SKM-1 treated with dmso at 0.1 percent for 144 hours (cell line): ENCODE measurements around the gene DNAJC12.
"Not testable (repeated sequence)": the region's sequence is repeated elsewhere in the genome, so short reads cannot be mapped to it uniquely, and the experiment has no call there.

Experiments
- DNase-seq: peaks from one replicate; lab custom pipeline; 2025; ENCODE audit not compliant: unreplicated experiment; lab: John Stamatoyannopoulos, UW

Gene DNAJC12

DNA sequence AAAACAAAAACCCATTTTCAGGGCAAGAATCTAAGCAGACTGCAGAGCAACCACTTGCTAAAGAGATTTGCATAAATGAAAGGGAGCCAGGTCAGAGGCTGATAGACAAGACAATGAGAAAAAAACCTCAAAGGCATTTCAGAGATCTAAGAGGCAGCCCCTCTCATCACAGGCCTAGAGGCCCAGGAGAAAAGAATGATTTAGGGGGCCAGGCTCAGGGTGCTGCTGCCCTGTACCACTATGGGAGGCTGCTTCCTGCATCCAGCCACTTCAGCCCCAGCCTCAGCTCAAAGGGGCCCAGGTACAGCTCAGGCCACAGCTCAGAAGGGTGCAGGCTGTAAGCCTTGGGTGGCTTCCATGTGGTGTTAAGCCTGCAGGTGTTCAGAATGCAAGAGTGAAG lies 3.7 kb upstream of the DNAJC12 start:
- DNase-seq, result no peak

DNA sequence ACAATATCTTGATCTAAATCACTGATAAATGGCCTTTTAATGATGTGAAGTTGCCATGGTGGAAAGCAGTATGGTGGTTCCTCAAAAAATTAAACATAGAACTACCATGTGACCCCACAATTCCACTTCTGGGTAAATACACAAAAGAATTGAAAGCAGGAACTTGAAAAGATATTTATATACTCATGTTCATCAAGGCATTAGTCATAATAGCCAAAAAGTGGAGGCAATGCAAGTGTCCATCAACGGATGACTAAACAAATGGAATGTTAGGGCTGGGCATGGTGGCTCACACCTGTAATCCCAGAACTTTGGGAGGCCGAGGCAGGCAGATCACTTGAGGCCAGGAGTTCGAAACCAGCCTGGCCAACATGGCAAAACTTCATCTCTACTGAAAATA lies 2.0 kb upstream of the DNAJC12 start:
- DNase-seq, result no peak

DNA sequence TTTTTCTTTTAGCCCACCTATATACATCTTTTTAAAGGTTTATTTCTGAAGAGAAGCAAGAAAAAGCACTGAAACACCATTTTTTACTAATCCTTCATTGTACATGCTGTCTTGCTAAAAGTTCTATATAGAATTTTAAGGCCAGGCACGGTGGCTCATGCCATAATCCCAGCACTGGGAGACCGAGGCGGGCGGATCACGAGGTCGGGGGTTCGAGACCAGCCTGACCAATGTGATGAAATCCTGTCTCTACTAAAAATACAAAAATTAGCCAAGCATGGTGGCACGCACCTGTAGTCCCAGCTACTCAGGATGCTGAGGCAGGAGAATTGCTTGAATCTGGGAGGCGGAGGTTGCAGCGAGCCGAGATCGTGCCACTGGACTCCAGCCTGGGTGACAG lies 1.5 kb upstream of the DNAJC12 start:
- not testable (repeated sequence) for DNase-seq

DNA sequence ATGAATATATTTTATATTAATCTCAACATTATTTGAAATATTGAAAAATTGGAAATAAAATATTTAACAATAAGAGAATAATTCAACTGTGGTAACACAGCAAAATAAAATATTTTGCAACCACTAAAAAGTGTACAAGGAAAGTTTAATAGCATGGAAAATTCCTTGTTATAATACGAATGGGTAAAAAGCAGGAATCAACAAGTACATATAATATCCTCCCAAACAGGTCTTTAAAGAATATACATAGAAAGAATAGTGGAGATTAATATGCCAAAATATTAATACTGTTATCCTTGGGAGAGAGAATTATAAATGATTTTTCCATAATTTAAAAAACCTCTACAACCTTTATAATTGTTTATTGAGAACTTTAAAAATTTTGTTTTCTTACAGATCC lies 1.0 kb downstream of the DNAJC12 start:
- no peak for DNase-seq

DNA sequence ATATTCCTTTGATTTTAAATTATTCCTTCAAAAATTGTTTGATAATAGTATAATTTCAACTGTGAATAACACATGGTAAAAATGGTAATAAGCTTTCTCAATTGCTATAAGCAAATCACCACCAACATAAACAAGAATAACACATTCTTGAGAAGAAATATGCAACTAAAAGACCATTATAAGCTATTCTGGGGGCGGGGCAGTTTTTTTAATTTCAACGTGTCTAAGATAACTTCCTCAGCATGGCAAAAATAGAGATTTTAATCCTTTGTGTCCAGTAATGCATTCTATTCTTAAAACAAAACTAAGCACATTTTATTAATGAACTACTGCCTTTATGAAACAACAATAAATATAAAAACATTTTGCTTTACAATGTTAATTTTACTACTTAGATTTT lies 1.5 kb downstream of the DNAJC12 start:
- DNase-seq, result no peak

DNA sequence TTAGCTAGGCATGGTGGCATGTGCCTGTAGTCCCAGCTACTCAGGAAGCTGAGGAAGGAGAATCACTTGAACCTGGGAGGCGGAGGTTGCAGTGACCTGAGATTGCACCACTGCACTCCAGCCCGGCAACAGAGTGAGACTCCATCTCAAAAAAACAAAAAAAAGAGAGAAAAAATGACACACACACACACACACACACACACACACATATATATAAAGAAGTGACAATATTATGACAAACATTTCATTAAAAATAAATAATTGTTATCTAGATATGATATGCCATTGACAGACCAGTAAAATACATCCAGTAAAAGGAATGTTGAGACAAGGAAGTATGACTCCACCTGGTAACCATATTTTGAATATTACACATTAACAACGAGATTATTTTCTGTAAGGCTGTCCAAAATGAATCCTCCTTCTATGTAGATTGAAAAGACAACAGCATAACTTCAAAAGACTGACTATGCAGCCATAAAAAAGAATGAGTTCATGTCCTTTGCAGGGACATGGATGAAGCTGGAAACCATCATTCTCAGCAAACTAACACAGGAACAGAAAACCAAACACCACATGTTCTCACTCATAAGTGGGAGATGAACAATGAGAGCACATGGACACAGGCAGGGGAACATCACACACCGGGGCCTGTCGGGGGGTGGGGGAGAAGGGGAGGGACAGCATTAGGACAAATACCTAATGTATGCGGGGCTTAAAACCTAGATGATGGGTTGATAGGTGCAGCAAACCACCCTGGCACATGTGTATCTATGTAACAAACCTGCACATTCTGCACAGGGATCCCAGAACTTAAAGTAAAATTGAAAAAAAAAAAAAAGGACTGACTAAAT lies 2.2 kb downstream of the DNAJC12 start:
- DNase-seq, result not testable (repeated sequence)

DNA sequence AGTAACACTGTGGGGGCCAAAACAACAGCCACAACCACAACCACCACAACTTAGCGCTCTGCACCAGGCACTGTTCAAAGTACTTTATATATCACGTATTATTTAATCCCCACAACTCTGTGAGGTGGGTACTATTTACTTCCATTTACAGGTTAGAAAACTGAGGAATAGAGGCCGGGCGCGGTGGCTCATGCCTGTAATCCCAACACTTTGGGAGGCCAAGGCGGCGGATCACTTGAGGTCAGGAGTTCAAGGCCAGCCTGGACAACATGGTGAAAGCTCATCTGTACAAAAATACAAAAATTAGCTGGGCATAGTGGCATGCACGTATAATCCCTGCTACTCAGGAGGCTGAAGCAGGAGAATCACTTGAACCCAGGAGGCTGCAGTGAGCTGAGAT lies 3.6 kb downstream of the DNAJC12 start:
- DNase-seq, result no peak

DNA sequence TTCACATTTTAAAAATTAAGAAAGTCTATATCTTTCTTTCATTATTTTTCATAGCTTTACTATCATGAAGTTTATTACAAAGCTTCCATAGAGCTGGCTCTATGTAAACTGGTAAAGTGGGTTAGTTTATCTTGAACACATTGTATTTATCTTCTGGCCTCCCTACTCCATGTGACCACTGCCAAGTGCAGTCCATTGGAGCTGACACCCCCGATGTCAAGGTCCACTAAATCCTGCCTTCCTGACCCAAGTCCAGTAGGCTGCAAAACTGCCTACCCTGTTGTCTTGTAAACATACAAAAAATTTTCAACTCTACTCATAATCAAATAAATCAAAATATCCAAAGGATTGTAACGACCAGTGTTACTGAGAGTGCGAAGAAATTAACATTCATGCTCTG lies 10.2 kb downstream of the DNAJC12 start:
- no peak for DNase-seq

DNA sequence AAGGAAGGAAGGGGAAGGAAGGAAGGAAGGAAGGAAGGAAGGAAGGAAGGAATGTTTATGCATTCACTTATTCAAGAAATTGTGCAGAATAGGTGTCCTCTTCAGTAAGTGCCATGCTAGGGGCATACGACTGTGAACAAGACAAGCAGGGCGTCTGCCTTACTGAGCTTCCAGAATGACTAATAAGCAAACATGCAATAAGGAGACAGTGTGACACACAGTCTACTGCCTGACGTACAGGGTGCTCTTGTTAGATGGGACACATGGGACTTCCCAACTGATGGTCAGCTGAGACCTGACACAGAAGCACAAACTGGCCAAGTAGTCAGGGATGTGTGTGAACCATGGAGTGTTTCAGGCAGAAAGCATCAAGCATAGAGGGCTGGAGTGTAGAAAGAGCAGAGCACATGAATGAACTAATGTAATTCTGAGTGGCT lies 18.2 kb downstream of the DNAJC12 start:
- peak; percentile 63 for DNase-seq

DNA sequence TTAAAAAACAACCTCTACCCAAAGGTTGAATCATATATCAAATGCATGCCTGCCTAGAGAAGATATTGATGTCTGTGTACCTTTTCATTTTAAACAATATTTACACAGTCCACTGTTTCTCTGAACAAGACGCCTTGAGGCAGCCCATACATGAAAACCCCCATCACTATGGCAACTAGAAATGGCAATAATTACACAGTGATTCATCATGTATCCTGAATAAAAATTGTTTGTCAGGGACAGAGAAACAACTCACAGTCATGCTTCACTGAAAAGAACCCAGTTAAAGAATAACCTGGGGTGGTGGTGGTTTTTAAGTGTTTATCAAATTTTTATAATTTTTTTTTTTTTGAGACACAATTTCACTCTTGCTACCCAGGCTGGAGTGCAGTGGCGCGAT lies 19.7 kb downstream of the DNAJC12 start:
- DNase-seq, result no peak

DNA sequence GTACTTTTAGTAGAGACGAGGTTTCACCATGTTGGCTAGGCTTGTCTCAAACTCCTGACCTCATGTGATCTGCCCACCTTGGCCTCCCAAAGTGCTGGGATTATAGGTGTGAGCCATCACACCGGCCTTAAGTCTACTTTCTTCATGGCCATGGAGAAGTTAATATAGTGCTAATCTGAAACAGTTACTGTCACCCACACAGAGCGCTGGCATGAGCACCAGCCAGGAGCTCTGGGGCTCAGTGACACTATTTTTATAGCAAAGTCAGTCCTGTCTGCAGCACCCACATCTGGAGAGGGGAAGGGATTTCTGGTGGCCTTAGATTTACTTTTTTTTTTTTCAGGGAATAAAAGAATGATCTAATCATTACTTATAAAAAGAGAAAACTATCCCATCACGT lies 21.3 kb downstream of the DNAJC12 start:
- DNase-seq, result no peak

DNA sequence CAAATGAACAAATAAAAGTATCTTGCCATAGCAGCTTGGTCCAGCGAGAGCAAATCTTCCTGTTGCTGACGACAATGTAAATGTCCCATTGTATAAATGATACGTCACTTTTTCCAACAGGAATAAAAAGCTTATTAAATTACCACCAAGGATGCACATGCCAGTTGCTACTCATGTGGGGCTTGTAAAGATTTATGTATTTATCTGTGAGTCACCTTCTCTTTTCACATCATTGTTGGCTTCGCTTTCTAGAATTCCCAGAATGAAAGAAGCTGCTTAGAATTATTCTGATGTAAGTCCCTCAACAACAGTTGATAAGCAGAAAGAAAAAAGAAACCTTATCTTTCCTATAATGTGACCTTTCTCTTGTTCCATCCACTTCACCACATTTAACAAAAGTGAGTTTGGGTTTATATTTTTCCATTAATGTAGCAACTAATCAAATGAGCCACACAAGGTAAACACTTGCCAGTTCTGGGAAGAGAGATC lies 22.4 kb downstream of the DNAJC12 start:
- no peak for DNase-seq

DNA sequence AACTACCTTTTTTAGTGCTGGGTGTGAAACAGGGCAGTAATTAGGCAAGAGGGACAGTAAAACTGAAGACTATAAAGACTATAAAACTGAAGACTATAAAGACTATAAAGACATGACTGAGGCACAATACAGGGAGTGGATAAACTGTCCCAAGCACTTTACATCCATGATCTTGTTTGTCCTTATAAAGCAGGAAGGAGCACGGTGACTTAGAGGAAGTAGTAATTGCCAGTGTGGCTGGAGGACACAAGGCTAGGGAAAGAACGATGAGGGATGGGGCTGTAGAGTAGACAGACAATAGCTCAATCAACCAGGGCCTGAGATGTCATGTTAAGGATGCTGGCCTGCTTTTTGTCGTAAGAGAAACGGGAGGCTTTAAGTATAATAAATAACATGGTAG lies 26.0 kb downstream of the DNAJC12 start:
- no peak for DNase-seq

DNA sequence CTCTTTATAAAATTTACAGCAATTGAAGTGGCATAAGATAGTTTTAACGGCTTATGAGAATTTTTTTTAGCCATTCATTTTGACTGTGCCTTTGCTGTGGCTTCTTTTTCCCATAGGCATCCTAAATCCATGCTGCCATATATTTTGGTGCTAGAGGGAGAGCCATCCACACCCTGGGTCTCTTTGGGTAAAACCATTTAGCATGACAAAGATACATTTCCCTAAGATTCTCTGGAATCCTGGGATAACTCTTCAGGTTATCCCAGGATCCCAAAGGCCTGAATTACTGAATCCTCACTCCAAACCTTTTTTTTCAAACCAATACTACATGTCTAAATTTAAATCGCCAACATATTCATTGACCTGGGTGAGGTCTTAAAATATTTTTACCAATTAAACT lies 28.9 kb downstream of the DNAJC12 start:
- no peak for DNase-seq

DNA sequence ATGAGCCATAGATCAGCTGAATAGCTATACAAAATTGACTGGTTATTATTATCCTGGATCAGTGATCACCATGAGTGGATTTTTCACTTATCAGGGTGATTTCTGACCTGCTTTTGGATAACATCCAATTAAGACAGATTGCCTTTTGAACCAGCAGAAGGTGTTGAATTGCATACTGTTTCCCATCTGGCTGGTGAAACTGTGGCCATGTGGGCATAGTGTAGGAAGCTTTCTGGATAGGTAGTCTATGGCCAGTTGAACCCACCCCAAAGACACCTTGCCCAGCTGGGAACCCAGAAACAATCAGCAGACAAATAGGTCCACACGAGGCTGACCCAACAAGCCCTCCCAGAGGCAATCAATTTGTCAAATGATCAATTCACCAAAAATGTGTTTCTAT lies 29.3 kb downstream of the DNAJC12 start:
- DNase-seq, result no peak

DNA sequence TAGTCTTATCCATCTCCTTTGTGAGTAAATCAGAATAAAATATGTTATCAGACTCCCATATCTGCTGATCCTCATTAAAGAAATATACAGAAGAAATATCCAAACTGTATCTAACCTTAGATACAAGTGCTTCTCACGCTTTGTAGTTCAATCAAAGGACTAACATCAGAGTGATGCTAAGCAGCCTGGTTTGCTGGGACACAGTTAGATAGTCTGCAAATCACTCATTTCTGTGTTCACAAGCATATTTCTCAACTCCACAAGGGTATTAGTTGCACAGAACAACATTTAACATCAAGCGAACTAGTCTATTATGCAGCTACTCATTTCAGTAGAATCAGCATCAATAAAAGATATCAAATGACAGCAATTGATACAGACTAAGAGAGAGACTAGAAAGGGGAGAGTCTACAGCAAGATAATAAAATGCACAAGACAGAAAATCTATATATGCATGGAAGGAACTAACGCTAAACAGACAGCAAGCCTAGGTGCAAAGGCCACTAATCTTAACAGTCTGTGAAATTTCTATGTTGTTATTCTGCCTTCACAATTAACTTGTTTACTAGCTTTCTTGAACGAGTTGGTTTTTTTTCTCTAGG lies 30.0 kb downstream of the DNAJC12 start:
- DNase-seq, result no peak

DNA sequence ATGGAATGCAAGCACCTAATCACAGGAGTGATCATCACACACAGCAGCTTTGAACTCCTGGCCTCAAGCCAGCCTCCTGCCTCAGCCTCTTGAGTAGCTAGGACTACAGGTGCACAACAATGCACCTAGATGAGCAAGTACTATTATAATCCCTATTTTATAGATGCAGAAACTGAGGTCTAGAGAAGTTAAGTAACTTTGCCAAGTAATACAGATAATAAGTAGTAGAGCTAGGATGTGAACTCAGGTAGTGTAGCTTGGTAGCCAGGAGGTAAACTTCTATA lies 33.7 kb downstream of the DNAJC12 start:
- DNase-seq, result no peak

DNA sequence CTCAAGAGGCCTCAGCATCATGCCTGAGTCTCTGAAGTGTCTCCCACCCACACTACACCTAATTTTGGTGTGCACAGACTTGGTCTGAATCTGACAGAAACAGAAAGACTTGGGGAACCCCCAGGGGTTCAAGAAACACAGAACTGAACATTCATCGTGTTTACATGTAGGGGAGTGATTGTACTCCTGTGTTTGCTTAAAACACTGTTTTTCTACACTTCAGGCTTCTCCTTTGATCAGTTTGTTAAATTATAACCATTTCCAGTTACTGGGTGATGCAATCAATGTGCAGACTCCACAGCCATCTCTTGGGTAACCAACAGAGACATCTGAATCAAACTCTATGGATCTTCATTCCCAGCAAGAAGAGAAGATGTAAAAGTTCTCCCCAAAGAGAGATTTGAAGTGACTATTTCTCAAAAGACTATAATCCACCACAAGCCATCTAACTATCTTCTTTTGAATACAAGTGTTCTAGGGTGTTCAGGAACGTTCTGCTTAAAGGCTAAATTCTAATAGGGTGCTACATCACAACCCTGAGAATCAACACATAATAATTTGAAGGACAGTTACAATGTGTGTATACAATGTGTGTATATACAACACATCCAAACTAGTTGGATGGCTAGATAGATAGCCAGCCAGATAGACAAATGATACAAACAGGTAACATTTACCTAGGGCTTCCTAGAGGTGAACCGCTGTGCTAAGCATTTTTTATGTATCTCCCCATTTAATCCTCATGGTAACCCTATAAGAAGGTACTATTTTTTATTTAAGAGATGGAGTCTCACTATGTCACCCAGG lies 34.2 kb downstream of the DNAJC12 start:
- no peak for DNase-seq

DNA sequence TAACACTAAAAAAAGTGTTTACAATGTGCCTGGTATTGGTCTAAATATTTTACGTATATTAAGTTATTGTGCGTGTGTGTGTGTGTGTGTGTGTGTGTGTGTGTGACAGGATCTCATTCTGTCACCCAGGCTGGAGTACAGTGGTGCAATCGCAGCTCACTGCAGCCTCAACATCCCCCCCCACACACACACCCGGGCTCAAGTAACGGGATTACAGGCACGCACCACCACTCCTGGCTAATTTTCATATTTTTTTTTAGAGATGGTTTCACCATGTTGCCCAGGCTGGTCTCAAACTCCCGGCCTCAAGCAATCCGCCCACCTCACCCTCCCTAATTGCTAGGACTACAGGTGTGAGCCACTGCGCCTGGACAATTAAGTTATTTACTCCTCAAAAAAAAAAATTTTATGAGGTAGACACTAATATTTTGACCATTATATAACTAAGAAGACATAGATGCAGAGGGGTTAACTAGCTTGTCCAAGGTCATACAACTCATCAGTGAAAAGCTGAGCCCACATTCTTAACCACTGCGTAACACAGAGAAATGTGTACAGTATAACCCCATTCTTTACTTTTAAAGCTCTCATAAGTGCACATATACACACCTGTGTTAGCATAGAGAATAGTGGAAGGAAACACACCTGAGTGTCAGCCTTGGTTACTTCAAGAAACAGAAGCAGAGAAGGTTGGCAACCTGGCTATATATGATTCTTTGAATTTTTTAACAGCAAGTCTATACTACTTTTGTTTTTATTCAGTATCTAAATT lies 35.0 kb downstream of the DNAJC12 start:
- DNase-seq, result no peak

DNA sequence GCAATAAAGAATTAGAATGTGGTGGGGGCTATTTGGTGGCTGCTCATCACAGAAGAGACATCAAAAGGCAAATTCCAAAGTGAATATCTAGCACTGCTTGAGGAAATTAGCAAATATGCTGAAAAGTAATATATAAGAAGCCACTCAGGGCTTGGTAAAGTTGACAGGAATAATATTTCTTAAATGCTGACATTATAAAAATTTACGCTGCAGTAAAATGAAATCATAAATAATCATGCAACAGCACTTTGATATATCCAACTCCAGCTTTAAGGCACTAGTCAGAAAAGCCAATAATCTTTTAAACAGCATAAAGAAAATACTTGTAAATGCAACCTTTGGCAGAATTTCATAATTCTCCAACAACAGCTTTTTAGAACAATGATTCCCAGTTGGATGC lies 36.9 kb downstream of the DNAJC12 start:
- no peak for DNase-seq

DNA sequence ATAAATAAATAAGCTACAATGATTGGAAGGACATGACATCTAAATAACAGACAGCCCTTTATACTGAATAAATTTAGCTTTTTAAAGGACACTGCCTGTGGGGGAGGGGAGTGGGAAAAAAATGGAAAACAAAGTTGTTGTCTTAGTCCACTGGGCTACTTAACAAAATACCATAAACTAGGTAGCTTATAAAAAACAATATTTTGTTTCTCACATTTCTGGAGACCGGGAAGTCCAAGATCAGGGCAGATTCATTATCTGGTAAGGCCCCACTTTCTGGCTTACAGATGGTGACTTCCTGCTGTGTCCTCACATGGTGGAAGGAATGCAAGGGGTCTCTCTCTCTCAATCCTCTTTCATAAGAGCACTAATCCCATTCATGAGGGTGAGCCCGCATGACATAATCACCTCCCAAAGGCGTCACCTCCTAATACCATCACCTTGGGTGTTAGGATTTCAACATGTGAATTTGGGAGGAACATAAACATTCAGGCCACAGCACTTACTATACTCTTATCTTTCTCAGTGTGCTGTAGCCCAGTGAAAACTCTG lies 43.0 kb downstream of the DNAJC12 start:
- no peak for DNase-seq
